Uterus (tissue), 2 donors: ENCODE data around the gene DEPDC5.

Experiments
- CTCF ChIP-seq, 4 experiments: fragments of 200-600 bp in 2 of 4; fragments of 450-650 bp in 2 of 4; sonication (generic) in 2 of 4; IDR thresholded peaks; one replicate each; pipeline ENCODE4 v1.5.1; 2016 to 2019; ENCODE audit warnings: antibody characterized with exemption in 4 of 4, mild to moderate bottlenecking in 2 of 4, moderate library complexity in 1 of 4
- POLR2A ChIP-seq, 2 donors: fragments of 450-650 bp; IDR thresholded peaks; one replicate each; pipeline ENCODE4 v1.6.1; 2016; ENCODE audit warnings: antibody characterized with exemption in 2 of 2, mild to moderate bottlenecking in 1 of 2, moderate library complexity in 1 of 2

GRCh38 chr22:31898926-31899325 is 145.1 kb downstream of the DEPDC5 start:
- no peak for TF ChIP-seq CTCF (IDR thresholded peaks at IDR 0.05)
- TF ChIP-seq POLR2A (IDR thresholded peaks at IDR 0.05) = no peak
